GM10266 (cell line): ENCODE results near the gene KCTD16.

Experiments
- DNase-seq: peaks from one replicate; pipeline ENCODE4 v3.0.0; 2012; ENCODE audit errors: extremely low spot score
- TF ChIP-seq, protein P1 (sequence below): IDR thresholded peaks from 2 replicates; pipeline ENCODE4 v1.5.1; 2012; ENCODE audit warnings: mild to moderate bottlenecking, low read depth; ENCODE audit not compliant: control insufficient read depth, insufficient read depth; ENCODE audit errors: missing control alignments

KCTD16 gene

DNA sequence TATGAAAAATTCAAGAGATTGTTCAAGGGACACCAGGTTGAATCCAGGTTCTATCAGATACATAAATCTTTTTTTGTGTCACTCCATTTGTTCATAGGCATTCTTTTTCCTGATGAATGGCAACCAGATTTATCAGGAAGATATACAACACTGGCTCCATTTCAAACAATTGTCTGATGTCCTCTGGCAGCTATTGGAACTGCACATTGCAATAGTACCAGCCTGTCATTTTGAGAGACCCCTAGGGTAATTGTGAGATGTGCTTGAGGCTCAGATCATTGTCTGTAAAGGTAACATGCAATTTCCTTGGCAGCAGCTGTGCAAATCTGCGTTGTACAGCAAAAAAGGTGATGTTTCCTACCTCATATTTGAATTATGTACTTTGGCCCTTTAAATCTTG lies 25.9 kb downstream of the KCTD16 start:
- no peak for DNase-seq

DNA sequence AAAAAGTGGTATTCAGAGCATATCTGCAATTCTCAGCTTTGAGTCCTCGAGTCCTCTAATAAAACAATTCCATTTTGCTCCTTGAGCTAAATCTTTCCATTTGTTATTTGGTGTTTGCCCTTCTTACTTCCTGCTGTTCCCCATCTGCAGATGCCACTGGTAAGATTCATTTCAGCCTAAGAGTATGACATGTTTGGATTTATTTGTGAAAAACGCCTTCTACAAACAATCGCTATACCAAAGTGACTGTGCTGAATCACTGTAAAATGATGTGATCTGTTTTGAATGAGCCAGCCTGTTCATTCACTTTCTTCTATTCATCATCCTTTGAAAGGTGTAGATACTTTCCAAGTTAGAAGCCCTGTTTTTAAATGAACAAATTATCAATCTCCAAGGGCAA lies 27.7 kb downstream of the KCTD16 start:
- DNase-seq = no peak
- TF ChIP-seq, protein P1, sequence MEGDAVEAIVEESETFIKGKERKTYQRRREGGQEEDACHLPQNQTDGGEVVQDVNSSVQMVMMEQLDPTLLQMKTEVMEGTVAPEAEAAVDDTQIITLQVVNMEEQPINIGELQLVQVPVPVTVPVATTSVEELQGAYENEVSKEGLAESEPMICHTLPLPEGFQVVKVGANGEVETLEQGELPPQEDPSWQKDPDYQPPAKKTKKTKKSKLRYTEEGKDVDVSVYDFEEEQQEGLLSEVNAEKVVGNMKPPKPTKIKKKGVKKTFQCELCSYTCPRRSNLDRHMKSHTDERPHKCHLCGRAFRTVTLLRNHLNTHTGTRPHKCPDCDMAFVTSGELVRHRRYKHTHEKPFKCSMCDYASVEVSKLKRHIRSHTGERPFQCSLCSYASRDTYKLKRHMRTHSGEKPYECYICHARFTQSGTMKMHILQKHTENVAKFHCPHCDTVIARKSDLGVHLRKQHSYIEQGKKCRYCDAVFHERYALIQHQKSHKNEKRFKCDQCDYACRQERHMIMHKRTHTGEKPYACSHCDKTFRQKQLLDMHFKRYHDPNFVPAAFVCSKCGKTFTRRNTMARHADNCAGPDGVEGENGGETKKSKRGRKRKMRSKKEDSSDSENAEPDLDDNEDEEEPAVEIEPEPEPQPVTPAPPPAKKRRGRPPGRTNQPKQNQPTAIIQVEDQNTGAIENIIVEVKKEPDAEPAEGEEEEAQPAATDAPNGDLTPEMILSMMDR = no peak

More for the DNA sequence above, 25.9 kb downstream of the KCTD16 start:
- TF ChIP-seq, protein P1 = no peak

DNA sequence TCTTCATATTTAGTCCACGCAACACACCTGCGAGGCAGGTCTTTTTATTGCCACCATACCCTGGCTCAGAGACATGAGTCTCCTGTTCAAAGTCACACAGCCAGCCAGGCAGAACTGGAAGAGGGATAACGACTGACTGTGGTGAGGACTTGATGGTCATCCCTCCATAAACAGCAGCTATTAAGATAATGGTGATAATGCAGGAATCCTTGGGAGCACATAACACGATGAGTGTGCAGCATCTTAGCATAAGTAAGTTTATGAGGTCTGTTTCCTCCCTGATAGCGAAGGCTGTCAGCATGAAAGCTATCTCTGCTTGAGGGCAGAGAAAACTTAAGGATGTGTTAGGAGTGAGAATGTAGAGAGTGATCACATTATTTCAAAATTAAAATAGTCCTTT lies 30.9 kb downstream of the KCTD16 start:
- TF ChIP-seq, protein P1 = no peak
- DNase-seq = no peak

DNA sequence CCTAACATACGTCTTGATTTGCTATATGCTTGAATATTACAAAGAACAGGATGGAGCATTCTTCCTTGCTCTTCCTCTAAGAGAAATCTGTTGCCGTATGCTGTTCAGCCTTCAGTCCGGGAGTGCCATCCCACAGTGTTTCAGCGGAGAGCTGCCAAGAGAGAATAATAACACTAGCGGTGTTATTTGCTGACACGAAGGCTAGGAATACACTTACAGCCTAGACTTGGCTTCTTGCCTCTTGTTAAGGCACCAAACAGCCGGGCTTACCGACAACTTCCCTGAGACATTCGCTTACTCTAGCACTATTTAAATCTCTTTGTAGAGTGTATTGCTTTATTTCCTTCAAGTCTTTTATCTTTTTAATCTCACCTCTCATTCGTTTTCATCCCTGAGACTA lies 31.4 kb downstream of the KCTD16 start:
- no peak for DNase-seq
- TF ChIP-seq, protein P1 = no peak

DNA sequence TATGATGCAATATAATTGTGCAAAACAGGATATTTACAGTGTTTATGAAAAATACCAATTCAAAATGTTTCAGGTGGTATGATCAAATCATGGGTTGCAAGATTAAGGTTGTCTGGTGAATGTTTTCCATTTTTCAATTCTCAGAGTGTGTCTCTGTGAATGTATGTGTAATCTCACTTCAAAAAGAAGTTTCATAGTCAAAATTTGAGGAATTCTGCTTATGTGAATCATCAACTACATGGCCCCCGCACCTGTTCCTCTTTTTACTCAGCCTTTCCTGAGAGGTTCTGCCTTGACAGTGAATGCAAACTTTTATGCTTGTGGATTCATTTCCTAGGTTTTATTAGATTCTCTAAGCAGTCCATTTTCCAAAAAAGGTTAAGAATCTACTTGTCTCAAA lies 32.1 kb downstream of the KCTD16 start:
- DNase-seq = no peak
- TF ChIP-seq, protein P1 = no peak

DNA sequence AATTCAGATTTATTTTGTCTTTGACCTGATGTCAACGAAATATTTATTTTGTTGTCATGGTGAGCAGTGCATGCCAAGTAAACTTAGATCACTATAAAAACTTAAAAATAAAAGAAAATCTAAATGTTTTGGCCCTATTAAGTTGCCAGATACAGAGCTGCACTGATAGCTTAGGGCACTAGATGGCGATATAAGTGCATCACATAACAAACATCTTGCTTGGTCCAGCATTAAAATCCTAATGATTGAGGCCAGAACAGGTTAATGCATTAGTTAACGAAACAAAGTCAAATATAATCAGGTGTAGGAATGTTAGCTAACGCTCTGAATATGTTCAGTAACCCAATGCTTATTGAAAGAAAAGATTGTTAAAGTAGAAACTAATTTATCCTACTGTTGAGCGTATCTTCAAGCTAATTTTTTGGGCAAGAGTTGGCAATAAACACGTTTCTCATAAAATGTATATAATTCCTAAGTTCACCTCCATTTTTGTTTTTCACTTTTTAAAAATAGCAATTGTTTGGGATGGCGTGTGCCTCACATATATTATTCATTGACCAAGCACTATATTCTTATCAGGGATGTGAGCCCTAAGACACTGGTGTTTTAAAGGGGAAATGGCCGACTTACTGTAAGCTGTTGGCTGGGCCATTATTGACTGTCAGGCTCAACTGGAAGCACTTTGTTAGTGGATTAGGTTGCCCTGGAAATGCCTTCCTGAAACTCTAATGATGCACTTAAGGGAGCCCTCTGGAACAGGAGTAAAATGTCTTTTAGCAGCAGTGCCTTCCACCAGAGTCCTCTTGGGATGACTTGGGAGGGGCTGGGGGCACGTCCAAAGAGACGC lies 33.3 kb downstream of the KCTD16 start:
- TF ChIP-seq, protein P1 = peak; percentile 87

DNA sequence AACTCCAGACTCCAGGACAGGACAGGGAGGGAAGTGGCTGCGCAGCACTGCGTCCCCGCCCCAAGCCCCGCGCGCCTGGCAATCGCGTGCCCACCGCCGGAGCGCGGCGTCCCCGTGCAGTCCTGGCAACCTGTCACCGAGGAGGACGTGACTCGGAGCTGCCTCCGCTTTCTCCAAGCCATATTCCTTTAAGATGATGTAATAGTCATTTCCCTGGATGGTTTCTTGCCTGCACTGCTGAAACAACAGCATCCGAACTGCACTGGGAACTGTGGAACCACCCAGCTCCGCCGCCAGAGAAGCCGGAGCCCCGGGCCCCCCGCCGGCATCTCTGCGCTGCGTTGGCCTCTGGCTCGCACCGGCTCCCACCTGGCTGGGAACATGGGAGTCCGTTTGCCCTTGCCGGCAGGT lies 34.5 kb downstream of the KCTD16 start:
- TF ChIP-seq, protein P1 = no peak

More for the DNA sequence above, 33.3 kb downstream of the KCTD16 start:
- DNase-seq = peak; percentile 51

More for the DNA sequence above, 34.5 kb downstream of the KCTD16 start:
- DNase-seq = no peak
